ENCODE measurements around the gene NABP1. TPM values are rescaled to one million over a fixed set of nuclear protein-coding genes. Genes with fewer than 3 reads are reported as not detected.

NABP1 gene
- polyA plus RNA-seq, 1 experiment: 204 TPM

DNA sequence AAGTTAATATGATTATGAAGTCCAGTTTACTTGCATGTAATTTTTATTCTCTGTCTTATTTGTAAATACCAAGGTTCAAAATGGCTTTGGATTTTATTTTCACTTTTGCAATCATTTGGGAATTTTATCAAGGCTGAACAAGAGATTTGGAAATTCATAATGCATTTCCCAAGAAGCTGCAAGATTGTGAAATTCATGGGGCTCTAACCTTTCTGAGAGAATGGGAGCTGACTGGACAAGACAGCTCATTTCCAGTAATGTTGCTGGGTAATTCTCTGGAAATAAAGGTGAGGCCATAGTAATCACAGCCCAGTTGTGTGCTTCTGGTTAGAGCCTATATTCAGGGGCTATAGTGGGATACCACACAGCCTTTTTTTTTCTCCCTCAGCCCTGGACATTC lies 21.5 kb upstream of the NABP1 start:
- no peak for DNase-seq (ENCODE audit: low read depth, low spot score)
- no peaks in the 10 kb centered on the region for H3K27me3 ChIP-seq (ENCODE audit: control insufficient read depth, insufficient read depth, low read length)
- no peak for TF ChIP-seq CTCF (IDR thresholded peaks at IDR 0.05; ENCODE audit: low read depth, low read length)
- ChIA-PET CTCF (no interaction called here), POLR2A (interaction anchor here (2.0 kb wide), 1 partner anchor 21 kb away, joined by 13 read pairs; the partner anchor contains the start of gene NABP1)
- H3K27ac ChIP-seq (ENCODE audit: low read depth, low read length): peak overlapping the region; percentile 47
- no peaks in the 10 kb centered on the region for H3K9me3 ChIP-seq (ENCODE audit: control insufficient read depth, insufficient read depth, low read length)
- no peak overlapping the region for H3K4me3 ChIP-seq (ENCODE audit: low read depth, low read length)

- DNase-seq (ENCODE audit: low read depth, low spot score): no peak
- CTCF ChIA-PET: no interaction called here
- TF ChIP-seq CTCF (IDR thresholded peaks at IDR 0.05; ENCODE audit: low read depth, low read length): no peak
- POLR2A ChIA-PET: interaction anchor here (2.0 kb wide), 1 partner anchor 21 kb away, joined by 13 read pairs; the partner anchor contains the start of gene NABP1
- Histone ChIP-seq H3K27me3 (ENCODE audit: control insufficient read depth, insufficient read depth, low read length) (no peaks in the 10 kb centered on the region), H3K9me3 (ENCODE audit: control insufficient read depth, insufficient read depth, low read length) (no peaks in the 10 kb centered on the region), H3K27ac (ENCODE audit: low read depth, low read length) (peak overlapping the region; percentile 47), H3K4me3 (ENCODE audit: low read depth, low read length) (no peak overlapping the region)
Observed at GRCh38 chr2:191656792-191657191, 21.1 kb upstream of the NABP1 start.

DNA sequence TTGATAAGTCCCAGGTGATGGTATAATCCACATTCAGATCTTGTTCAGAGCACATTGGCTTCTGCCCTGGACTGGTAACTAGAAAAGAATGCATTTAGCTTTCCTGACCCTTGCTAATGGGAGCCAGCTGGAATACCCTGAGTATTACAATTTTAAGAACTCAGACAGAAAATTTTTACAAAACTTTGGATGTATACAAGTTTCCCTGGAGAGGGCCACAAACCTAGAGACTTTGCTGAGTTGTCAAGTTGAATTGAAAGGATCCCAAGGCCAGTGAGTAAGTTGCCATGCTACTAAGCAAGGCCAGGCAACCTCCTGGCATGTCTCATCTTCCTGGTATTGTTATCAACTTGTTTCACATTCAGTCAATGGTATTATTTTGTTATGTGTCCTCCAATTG lies 20.0 kb upstream of the NABP1 start:
- ChIA-PET POLR2A (interaction anchor here (0.5 to 1.9 kb wide), 4 partner anchors 19 to 29 kb away, joined by 4 to 36 read pairs (median 4); partner anchors contain the start of gene NABP1), CTCF (interaction anchor here (1.2 kb wide), 1 partner anchor 605 kb away, joined by 3 read pairs; no protein-coding TSS in a partner anchor)
- Histone ChIP-seq H3K27ac (ENCODE audit: low read depth, low read length) (peak overlapping the region; percentile 52), H3K4me3 (ENCODE audit: low read depth, low read length) (no peak overlapping the region), H3K9me3 (ENCODE audit: control insufficient read depth, insufficient read depth, low read length) (no peaks in the 10 kb centered on the region), H3K27me3 (ENCODE audit: control insufficient read depth, insufficient read depth, low read length) (no peaks in the 10 kb centered on the region)
- DNase-seq (ENCODE audit: low read depth, low spot score): no peak
- no peak for TF ChIP-seq CTCF (IDR thresholded peaks at IDR 0.05; ENCODE audit: low read depth, low read length)

DNA sequence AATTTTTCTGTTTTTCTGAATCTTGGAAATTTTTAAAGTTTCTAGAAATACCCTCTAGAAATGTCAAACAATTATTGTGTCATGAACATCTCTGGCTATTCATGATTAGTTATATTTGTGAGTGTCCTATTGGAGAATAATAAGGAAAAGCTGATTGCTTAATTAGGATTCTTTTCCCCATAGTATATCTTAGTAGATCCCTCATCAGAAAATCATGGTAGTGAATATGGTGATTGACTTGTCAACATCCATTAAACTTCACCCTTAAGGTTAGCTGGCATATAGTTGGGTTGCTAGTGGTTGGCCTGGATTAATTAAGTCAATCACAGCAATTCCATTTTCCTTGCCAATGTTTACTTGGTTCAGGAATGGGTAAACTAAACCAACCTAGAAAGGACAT lies 18.7 kb upstream of the NABP1 start:
- Histone ChIP-seq H3K4me3 (ENCODE audit: low read depth, low read length) (no peak overlapping the region), H3K27me3 (ENCODE audit: control insufficient read depth, insufficient read depth, low read length) (no peaks in the 10 kb centered on the region), H3K9me3 (ENCODE audit: control insufficient read depth, insufficient read depth, low read length) (no peaks in the 10 kb centered on the region), H3K27ac (ENCODE audit: low read depth, low read length) (no peak overlapping the region)
- ChIA-PET POLR2A (interaction anchor here (1.9 kb wide), 1 partner anchor 18 kb away, joined by 36 read pairs; the partner anchor contains the start of gene NABP1), CTCF (interaction anchor here (0.6 kb wide), 1 partner anchor 93 kb away, joined by 4 read pairs; no protein-coding TSS in a partner anchor)
- TF ChIP-seq CTCF (IDR thresholded peaks at IDR 0.05; ENCODE audit: low read depth, low read length): no peak
- no peak for DNase-seq (ENCODE audit: low read depth, low spot score)

DNA sequence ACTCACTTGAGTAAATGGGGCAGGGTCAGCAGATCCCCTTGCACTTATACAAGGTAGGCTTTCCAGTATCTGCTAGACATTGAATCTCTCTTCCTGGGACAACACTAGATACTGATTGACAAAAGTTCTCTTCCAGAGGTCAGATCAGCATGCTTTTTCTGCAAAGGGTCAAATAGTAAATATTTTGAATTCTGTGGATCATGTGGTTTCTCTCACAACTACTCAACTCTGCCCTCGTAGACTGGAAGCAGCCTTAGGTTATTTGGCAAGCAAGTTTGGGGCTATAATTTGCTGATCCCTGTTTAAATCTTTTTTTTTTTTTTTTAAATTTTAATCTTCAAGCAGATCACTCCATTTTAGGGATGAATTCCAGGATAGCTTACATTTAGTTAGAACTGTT lies 17.4 kb upstream of the NABP1 start:
- no peak overlapping the region for H3K27ac ChIP-seq (ENCODE audit: low read depth, low read length)
- TF ChIP-seq CTCF (IDR thresholded peaks at IDR 0.05; ENCODE audit: low read depth, low read length): no peak
- no peak overlapping the region for H3K4me3 ChIP-seq (ENCODE audit: low read depth, low read length)
- no peak for DNase-seq (ENCODE audit: low read depth, low spot score)
- POLR2A ChIA-PET: interaction anchor here (1.3 kb wide), 1 partner anchor 17 kb away, joined by 10 read pairs; the partner anchor contains the start of gene NABP1
- H3K9me3 ChIP-seq (ENCODE audit: control insufficient read depth, insufficient read depth, low read length): no peaks in the 10 kb centered on the region
- H3K27me3 ChIP-seq (ENCODE audit: control insufficient read depth, insufficient read depth, low read length): no peaks in the 10 kb centered on the region
- CTCF ChIA-PET: interaction anchor here (1.1 kb wide), 1 partner anchor 94 kb away, joined by 3 read pairs; no protein-coding TSS in a partner anchor
